ENCODE data around the gene A1BG. TPM values are rescaled to one million over a fixed set of nuclear protein-coding genes. Genes with fewer than 3 reads are reported as not detected.

A1BG gene
- total and polyA plus RNA-seq, 2 of the 13 experiments (the other 11 are each of a cell fraction or from before 2014, with no cell fraction given), result 14.7 to 41.4 TPM

DNA sequence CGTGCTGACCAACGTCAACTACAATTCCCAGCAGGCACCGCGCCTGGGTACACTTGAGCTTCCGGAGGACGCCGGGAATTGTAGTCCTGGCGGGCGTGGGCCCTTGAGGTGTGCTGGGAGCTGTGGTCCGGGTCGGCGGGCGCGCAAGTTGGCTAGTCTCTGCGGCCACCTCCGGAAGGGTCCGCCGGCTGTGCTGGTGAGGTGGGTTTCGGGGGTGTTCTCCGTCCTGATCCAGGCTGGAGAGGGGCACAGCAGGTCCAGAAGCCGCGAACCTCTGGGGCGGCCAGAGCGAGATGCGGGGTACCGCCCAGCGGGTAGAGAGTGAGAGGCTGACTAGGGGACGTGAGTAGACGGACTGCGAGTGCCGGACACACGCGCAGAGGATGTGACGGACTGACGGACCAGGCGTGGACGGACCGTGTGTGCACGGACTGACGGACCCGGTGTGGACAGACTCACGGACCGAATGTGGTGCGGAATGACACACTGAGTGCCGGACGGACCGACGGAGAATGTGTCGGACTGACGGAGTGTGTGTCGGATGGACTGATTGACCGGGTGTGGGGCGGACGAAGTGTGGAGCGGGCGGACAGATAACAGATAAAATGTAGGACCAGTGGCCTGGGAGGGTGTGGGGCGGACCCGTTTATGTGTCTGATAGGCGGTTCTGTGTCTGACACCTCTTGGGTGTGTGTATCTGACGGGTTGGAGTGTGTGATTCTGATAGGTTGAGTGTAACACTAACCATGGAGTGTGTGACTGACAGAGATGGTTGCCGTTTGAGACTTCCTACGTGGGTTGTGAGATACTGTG is 26.2 kb downstream of the A1BG start, which contains the start of gene ZSCAN22 (continued):
- TF ChIP-seq, protein P1, sequence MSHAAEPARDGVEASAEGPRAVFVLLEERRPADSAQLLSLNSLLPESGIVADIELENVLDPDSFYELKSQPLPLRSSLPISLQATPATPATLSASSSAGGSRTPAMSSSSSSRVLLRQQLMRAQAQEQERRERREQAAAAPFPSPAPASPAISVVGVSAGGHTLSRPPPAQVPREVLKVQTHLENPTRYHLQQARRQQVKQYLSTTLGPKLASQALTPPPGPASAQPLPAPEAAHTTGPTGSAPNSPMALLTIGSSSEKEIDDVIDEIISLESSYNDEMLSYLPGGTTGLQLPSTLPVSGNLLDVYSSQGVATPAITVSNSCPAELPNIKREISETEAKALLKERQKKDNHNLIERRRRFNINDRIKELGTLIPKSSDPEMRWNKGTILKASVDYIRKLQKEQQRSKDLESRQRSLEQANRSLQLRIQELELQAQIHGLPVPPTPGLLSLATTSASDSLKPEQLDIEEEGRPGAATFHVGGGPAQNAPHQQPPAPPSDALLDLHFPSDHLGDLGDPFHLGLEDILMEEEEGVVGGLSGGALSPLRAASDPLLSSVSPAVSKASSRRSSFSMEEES (CRISPR knock-in tag; IDR thresholded peaks at IDR 0.05), result peak; percentile 14; the same call in 1 of the 2 replicates
- TF ChIP-seq ZNF234 (CRISPR knock-in tag; conservative IDR thresholded peaks at IDR 0.05) (no peak), ZNF543 (CRISPR knock-in tag; IDR thresholded peaks at IDR 0.05) (peak; percentile 95), NCOA2 (CRISPR knock-in tag; IDR thresholded peaks at IDR 0.05) (0 out of 2 replicates have a peak, but pooled peaks have one; percentile 40), DNMT1 (CRISPR knock-in tag; IDR thresholded peaks at IDR 0.05) (peak; percentile 88; the same call in 1 of the 2 replicates), ZNF33B (CRISPR knock-in tag; IDR thresholded peaks at IDR 0.05) (peak; percentile 86), HNF4G (IDR thresholded peaks at IDR 0.05; ENCODE audit: borderline replicate concordance, low read depth, low read length) (no peak), HNF4G (CRISPR knock-in tag; IDR thresholded peaks at IDR 0.05; ENCODE audit: borderline replicate concordance, low read depth) (peak; percentile 78), ZNF251 (CRISPR knock-in tag; IDR thresholded peaks at IDR 0.05) (no peak; the same call in 1 of the 2 replicates), MLLT10 (CRISPR knock-in tag; IDR thresholded peaks at IDR 0.05) (no peak), KAT2B (IDR thresholded peaks at IDR 0.05; ENCODE audit: borderline replicate concordance, low read depth, low read length) (no peak), TCF7L2 (IDR thresholded peaks at IDR 0.05; ENCODE audit: low read depth, low read length) (no peak), ZNF292 (CRISPR knock-in tag; IDR thresholded peaks at IDR 0.05; ENCODE audit: borderline replicate concordance, low read depth) (no peak; the same call in 1 of the 2 replicates), ATM (IDR thresholded peaks at IDR 0.05; ENCODE audit: borderline replicate concordance) (no peak), HNRNPH1 (optimal IDR thresholded peaks at IDR 0.05; ENCODE audit: low read depth, low read length) (no peak), HOXA3 (CRISPR knock-in tag; IDR thresholded peaks at IDR 0.05) (peak; percentile 96)
- TF ChIP-seq, protein P2, sequence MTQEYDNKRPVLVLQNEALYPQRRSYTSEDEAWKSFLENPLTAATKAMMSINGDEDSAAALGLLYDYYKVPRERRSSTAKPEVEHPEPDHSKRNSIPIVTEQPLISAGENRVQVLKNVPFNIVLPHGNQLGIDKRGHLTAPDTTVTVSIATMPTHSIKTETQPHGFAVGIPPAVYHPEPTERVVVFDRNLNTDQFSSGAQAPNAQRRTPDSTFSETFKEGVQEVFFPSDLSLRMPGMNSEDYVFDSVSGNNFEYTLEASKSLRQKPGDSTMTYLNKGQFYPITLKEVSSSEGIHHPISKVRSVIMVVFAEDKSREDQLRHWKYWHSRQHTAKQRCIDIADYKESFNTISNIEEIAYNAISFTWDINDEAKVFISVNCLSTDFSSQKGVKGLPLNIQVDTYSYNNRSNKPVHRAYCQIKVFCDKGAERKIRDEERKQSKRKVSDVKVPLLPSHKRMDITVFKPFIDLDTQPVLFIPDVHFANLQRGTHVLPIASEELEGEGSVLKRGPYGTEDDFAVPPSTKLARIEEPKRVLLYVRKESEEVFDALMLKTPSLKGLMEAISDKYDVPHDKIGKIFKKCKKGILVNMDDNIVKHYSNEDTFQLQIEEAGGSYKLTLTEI (CRISPR knock-in tag; conservative IDR thresholded peaks at IDR 0.05), result no peak; the same call in 1 of the 2 replicates
- TF ChIP-seq, protein P3, sequence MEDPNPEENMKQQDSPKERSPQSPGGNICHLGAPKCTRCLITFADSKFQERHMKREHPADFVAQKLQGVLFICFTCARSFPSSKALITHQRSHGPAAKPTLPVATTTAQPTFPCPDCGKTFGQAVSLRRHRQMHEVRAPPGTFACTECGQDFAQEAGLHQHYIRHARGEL (CRISPR knock-in tag; IDR thresholded peaks at IDR 0.05), result no peak
- TF ChIP-seq, protein P4, sequence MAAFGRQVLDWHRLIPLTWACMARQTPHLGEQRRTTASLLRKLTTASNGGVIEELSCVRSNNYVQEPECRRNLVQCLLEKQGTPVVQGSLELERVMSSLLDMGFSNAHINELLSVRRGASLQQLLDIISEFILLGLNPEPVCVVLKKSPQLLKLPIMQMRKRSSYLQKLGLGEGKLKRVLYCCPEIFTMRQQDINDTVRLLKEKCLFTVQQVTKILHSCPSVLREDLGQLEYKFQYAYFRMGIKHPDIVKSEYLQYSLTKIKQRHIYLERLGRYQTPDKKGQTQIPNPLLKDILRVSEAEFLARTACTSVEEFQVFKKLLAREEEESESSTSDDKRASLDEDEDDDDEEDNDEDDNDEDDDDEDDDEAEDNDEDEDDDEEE (CRISPR knock-in tag; IDR thresholded peaks at IDR 0.05), result 0 out of 2 replicates have a peak, but pooled peaks have one; percentile 13
- TF ChIP-seq, protein P5, sequence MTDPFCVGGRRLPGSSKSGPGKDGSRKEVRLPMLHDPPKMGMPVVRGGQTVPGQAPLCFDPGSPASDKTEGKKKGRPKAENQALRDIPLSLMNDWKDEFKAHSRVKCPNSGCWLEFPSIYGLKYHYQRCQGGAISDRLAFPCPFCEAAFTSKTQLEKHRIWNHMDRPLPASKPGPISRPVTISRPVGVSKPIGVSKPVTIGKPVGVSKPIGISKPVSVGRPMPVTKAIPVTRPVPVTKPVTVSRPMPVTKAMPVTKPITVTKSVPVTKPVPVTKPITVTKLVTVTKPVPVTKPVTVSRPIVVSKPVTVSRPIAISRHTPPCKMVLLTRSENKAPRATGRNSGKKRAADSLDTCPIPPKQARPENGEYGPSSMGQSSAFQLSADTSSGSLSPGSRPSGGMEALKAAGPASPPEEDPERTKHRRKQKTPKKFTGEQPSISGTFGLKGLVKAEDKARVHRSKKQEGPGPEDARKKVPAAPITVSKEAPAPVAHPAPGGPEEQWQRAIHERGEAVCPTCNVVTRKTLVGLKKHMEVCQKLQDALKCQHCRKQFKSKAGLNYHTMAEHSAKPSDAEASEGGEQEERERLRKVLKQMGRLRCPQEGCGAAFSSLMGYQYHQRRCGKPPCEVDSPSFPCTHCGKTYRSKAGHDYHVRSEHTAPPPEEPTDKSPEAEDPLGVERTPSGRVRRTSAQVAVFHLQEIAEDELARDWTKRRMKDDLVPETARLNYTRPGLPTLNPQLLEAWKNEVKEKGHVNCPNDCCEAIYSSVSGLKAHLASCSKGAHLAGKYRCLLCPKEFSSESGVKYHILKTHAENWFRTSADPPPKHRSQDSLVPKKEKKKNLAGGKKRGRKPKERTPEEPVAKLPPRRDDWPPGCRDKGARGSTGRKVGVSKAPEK (CRISPR knock-in tag; IDR thresholded peaks at IDR 0.05; ENCODE audit: borderline replicate concordance), result no peak
